Prostate gland (tissue), 2 donors: Measurements from ENCODE around the gene EMID1. TPM values are rescaled to one million over a fixed set of nuclear protein-coding genes. Genes with fewer than 3 reads are reported as not detected.
"Not testable (repeated sequence)": the region's sequence is repeated elsewhere in the genome, so short reads cannot be mapped to it uniquely, and the experiment has no call there.

ENCODE experiments used
- DNase-seq: peaks from one replicate; pipeline ENCODE4 v3.0.0-alpha.2; 2019; ENCODE audit warnings: low spot score
- H3K27ac ChIP-seq, 2 donors: fragments of 200-600 bp; sonication (generic); 2 replicates each; pipeline ENCODE4 v1.5.1; 2017 to 2019
- H3K27me3 ChIP-seq: fragments of 200-600 bp; sonication (generic); replicated peaks from 2 replicates; pipeline ENCODE4 v1.5.1; 2019; ENCODE audit not compliant: insufficient read depth
- H3K36me3 ChIP-seq, 2 donors: fragments of 200-600 bp; sonication (generic); 1 replicate in 1 of 2; 2 replicates in 1 of 2; pipeline versions ENCODE4 v1.5.1 to v1.8.1; 2017 to 2019
- H3K4me1 ChIP-seq: fragments of 200-600 bp; sonication (generic); replicated peaks from 2 replicates; pipeline ENCODE4 v1.5.1; 2019
- H3K4me3 ChIP-seq, 2 donors: fragments of 200-600 bp; sonication (generic); 2 replicates each; pipeline ENCODE4 v1.5.1; 2017 to 2019
- H3K9me3 ChIP-seq: fragments of 200-600 bp; sonication (generic); 2 replicates; pipeline ENCODE4 v1.5.1; 2017
- POLR2A ChIP-seq: fragments of 450-650 bp; IDR thresholded peaks from one replicate; pipeline ENCODE4 v1.6.1; 2016; ENCODE audit warnings: antibody characterized with exemption, mild to moderate bottlenecking
- POLR2AphosphoS5 ChIP-seq: sonication (generic); formaldehyde crosslinking; IDR thresholded peaks from one replicate; pipeline ENCODE4 v1.6.1; 2017; ENCODE audit warnings: antibody characterized with exemption
- whole genome bisulfite sequencing: methylation state at CpG from one replicate; pipeline ENCODE4 v1.1.5; 2018; 5-methylcytosine and 5-hydroxymethylcytosine counted together
- intact Hi-C: fragments of 100-400 bp; cut with DNase I; formaldehyde crosslinking; loops from one replicate; pipeline ENCODE4 v1.14.2; 2022
- total RNA-seq, 2 donors: library from RNA; depleted of rRNA; stranded (reverse); fragments of >200 nt; gene quantifications; one replicate each; pipeline ENCODE4 v1.1.0, GENCODE V29; 2016
- TF ChIP-seq, protein P1 (sequence below), 4 experiments: fragments of 200-600 bp in 2 of 4; fragments of 450-650 bp in 2 of 4; sonication (generic) in 2 of 4; IDR thresholded peaks; 1 replicate in 3 of 4; 2 replicates in 1 of 4; pipeline ENCODE4 v1.5.1; 2016 to 2019; ENCODE audit warnings: antibody characterized with exemption in 4 of 4, mild to moderate bottlenecking in 2 of 4, moderate library complexity in 2 of 4

The EMID1 gene
- total RNA-seq, 2 donors from 2014 or later = 12.8 to 14.7 TPM

- Histone ChIP-seq H3K4me1 (no peaks in the 10 kb centered on the region), H3K4me3 (no peak overlapping the region), H3K36me3 (no peaks in the 10 kb centered on the region), H3K27me3 (no peaks in the 10 kb centered on the region), H3K9me3 (no peaks in the 10 kb centered on the region), H3K27ac (no peak overlapping the region)
- no peak for TF ChIP-seq POLR2A
- peak; percentile 32 for TF ChIP-seq POLR2AphosphoS5
- no peak for DNase-seq
- intact Hi-C loops = no loop called here
- WGBS = 73% methylated on average over 22 of the region's 22 CpGs
Measured at GRCh38 chr22:29231971-29232959, 26.6 kb downstream of the EMID1 start.

DNA sequence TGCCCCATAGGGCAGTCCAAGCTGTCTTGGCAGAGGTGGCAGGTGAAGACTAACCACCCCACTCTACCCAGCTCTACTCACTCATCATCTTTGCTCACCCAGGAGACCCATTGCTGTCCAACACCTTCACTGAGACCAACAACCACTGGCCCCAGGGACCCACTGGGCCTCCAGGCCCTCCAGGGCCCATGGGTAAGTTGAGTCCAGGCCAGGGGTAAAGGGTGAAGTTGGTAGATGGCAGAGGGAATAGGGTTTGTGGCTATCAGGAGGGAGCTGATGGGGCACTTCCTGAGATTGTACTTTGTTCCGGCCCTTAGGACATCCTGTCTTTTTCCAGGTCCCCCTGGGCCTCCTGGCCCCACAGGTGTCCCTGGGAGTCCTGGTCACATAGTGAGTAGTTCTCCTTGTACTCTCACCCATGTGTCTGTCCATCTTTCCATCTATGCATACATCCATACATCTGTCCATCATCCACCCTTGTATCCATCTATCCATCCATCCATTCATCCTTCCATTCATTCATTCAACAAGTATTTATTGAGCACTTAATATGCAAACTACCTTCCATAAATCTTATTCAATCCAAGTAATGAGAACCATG is 27.7 kb downstream of the EMID1 start:
- H3K4me3 ChIP-seq = no peak overlapping the region
- no peak overlapping the region for H3K27ac ChIP-seq
- H3K4me1 ChIP-seq = no peaks in the 10 kb centered on the region
- intact Hi-C loops = no loop called here
- no peak for DNase-seq
- H3K27me3 ChIP-seq = no peaks in the 10 kb centered on the region
- TF ChIP-seq POLR2AphosphoS5 (no peak), POLR2A (no peak)
- TF ChIP-seq, protein P1, sequence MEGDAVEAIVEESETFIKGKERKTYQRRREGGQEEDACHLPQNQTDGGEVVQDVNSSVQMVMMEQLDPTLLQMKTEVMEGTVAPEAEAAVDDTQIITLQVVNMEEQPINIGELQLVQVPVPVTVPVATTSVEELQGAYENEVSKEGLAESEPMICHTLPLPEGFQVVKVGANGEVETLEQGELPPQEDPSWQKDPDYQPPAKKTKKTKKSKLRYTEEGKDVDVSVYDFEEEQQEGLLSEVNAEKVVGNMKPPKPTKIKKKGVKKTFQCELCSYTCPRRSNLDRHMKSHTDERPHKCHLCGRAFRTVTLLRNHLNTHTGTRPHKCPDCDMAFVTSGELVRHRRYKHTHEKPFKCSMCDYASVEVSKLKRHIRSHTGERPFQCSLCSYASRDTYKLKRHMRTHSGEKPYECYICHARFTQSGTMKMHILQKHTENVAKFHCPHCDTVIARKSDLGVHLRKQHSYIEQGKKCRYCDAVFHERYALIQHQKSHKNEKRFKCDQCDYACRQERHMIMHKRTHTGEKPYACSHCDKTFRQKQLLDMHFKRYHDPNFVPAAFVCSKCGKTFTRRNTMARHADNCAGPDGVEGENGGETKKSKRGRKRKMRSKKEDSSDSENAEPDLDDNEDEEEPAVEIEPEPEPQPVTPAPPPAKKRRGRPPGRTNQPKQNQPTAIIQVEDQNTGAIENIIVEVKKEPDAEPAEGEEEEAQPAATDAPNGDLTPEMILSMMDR (IDR thresholded peaks at IDR 0.05) = no peak
- H3K36me3 ChIP-seq = no peaks in the 10 kb centered on the region
- WGBS = 93% methylated on average over 1 of the region's 1 CpG
- no peaks in the 10 kb centered on the region for H3K9me3 ChIP-seq

GRCh38 chr22:29240481-29240880 is 34.8 kb downstream of the EMID1 start:
- not testable (repeated sequence) for H3K9me3 ChIP-seq, H3K36me3 ChIP-seq, H3K4me3 ChIP-seq, DNase-seq, H3K4me1 ChIP-seq, H3K27me3 ChIP-seq, H3K27ac ChIP-seq
- intact Hi-C loops = loop anchor here (5.0 to 10.0 kb wide), 2 partner anchors 166 to 388 kb away; partner anchors contain the start of gene KREMEN1
- WGBS = 61% methylated on average over 9 of the region's 9 CpGs

DNA sequence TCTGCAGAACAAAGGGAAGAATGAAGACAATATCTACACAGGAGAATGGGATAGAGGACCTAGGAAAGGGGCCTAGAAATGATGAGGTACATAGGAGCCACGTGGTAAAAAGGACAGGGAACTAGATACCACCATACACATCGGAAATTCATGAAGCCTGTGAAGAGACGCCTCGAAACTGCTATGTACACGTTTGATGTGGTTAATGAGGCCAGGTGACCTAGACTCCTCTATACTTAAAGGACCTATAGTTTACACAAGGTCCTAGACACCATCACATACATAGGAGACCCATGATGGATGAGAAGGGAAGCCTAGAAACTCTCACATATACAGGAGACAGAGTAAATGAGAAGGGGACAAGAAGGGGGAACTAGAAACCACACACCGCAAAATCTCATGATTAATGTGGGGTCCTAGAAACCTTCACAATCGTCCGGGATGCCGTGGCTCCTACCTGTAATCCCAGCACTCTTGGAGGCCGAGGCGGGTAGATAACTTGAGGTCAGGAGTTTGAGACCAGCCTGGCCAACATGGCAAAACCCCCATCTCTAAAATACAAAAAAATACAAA is 38.3 kb downstream of the EMID1 start:
- Histone ChIP-seq H3K27me3 (no peaks in the 10 kb centered on the region), H3K9me3 (no peaks in the 10 kb centered on the region), H3K36me3 (no peaks in the 10 kb centered on the region), H3K4me3 (no peak overlapping the region), H3K27ac (no peak overlapping the region), H3K4me1 (no peaks in the 10 kb centered on the region)
- TF ChIP-seq POLR2A = no peak
- no peak for TF ChIP-seq POLR2AphosphoS5
- TF ChIP-seq, protein P1 (IDR thresholded peaks at IDR 0.05) = no peak
- intact Hi-C loops = loop anchor here (5.0 to 10.0 kb wide), 2 partner anchors 169 to 392 kb away; partner anchors contain the start of gene KREMEN1
- 87% methylated on average over 11 of the region's 11 CpGs for WGBS
- DNase-seq = no peak

GRCh38 chr22:29244785-29245625 is 39.3 kb downstream of the EMID1 start:
- Histone ChIP-seq H3K27me3 (no peaks in the 10 kb centered on the region), H3K4me3 (no peak overlapping the region), H3K36me3 (no peaks in the 10 kb centered on the region), H3K4me1 (no peaks in the 10 kb centered on the region), H3K9me3 (no peaks in the 10 kb centered on the region), H3K27ac (no peak overlapping the region)
- 69% methylated on average over 7 of the region's 7 CpGs for WGBS
- no peak for TF ChIP-seq POLR2A
- no peak for TF ChIP-seq POLR2AphosphoS5
- TF ChIP-seq, protein P1 (IDR thresholded peaks at IDR 0.05) = no peak
- DNase-seq = no peak
- intact Hi-C loops = loop anchor here (5.0 to 10.0 kb wide), 3 partner anchors 170 to 643 kb away; partner anchors contain the start of gene KREMEN1
